ENCODE data around the gene UTS2B. TPM values are rescaled to one million over a fixed set of nuclear protein-coding genes. Genes with fewer than 3 reads are reported as not detected.

The UTS2B gene
- total and polyA plus RNA-seq, 2 donors = 0.34 to 0.85 TPM

Other genes starting within 250 kb of the UTS2B start
- 13.9 TPM for gene OSTN, start 131.3 kb downstream of the UTS2B start, total RNA-seq
- gene OSTN, start 131.3 kb downstream of the UTS2B start, polyA plus RNA-seq = 0.06 TPM
- gene CCDC50, start 1.1 kb downstream of the UTS2B start, total RNA-seq = 83.7 TPM
- gene CCDC50, start 1.1 kb downstream of the UTS2B start, polyA plus RNA-seq = 44.2 TPM
- gene PYDC2, start 130.6 kb upstream of the UTS2B start, total RNA-seq = not detected
- gene PYDC2, start 130.6 kb upstream of the UTS2B start, polyA plus RNA-seq = not detected